PC-3 (cell line): ENCODE results near the gene RBM10.

ENCODE experiments used
- CTCF ChIP-seq: fragments of 300-600 bp; sonication (generic); conservative IDR thresholded peaks from 2 replicates; pipeline ENCODE4 v1.5.1; 2017; ENCODE audit warnings: antibody characterized with exemption, low read depth, mild to moderate bottlenecking, low read length
- EZH2 ChIP-seq: fragments of 300-600 bp; sonication (generic); IDR thresholded peaks from one replicate; pipeline ENCODE4 v1.6.1; 2017; ENCODE audit warnings: antibody characterized with exemption, mild to moderate bottlenecking, low read length; ENCODE audit not compliant: unreplicated experiment
- EZH2phosphoT487 ChIP-seq: fragments of 300-600 bp; sonication (generic); IDR thresholded peaks from 2 replicates; pipeline ENCODE4 v1.6.1; 2018; ENCODE audit warnings: mild to moderate bottlenecking, antibody characterized with exemption, low read length, borderline replicate concordance

DNA sequence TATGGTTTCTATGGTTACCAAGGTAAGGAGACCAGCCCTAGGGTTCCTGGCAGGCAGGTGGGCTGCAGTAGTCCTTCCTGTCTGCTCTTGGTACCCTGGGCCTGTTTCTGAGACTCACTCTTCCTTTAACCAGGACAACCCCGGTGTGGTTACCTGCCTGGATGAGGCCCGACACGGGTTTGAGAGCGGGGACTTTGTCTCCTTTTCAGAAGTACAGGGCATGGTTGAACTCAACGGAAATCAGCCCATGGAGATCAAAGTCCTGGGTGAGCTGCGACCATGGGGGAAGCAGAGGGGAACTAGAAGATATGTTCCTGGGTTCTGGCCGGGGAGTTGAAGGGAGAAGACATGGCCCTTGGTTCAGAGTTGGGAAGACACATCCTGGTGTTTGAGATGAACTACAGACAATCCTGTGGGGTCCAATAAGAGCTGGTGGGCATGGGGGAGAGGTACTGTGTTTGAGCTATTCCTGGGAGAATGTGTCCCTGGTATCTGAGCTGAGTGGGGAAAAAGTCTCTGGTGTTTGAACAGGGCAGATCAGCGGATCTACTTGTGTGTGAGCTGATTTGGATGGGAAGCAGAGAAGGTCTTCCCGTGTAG lies 56.4 kb downstream of the RBM10 start:
- TF ChIP-seq CTCF (no peak), EZH2 (no peak), EZH2phosphoT487 (no peak)
